Fibroblast of gingiva (primary cell): ENCODE results near the gene APOA4.

Source experiments
- DNase-seq: peaks from one replicate; pipeline ENCODE4 v3.0.0-alpha.2; 2011; ENCODE audit warnings: low read depth

APOA4 gene

DNA sequence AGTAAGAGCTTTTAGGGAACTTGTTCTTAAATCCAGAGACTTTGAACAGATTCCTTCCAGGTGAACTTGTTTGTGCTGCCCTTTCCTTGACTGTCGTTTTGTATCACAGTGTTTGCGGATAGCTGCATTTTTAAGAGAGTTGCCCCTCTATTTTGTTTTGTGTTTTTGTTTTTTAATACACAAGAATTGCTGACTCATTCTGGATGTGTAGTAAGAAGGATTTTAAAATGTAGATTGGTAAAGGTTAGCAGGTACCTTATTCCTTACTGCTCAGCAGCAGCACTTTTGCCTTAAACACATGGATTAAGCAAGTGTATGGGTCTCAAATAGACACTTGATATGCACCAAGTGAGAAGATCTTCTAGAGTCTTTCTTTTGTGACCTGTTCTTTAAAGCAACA, 22.5 kb downstream of the APOA4 start:
- DNase-seq, result no peak

DNA sequence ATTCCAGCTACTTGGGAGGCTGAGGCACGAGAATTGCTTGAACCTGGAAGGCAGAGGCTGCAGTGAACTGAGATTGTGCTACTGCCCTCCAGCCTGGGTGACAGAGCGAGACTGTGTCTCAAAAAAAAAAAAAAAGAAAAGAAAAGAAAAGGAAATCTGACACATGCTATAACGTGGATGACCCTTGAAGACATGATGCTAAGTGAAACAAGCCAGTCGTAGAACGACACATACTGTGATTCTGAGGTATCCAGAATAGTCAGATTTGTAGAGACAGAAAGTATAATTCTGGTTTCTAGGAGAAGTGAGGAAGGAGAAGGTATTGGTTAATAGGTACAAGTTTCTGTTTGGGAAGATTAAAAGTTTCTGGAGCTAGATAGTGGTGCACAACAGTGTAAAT, 24.7 kb downstream of the APOA4 start:
- no peak for DNase-seq

DNA sequence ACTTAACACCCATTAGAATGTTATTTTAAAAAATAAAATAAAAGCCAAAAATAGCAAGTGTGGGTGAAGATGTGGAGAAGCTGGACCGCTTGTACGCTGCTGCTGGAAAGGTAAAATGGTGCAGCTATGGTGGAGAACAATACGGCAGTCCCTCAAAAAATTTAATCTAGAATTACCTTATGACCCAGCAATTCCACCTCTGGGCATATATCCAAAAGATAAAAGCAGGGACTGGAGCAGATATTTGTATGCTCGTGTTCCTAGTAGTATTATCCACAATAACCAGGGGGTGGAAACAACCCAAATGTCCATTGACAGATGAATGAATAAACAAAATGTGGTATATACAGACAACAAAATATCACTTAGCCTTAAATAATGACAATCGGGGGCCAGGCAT, 25.3 kb downstream of the APOA4 start:
- no peak for DNase-seq

DNA sequence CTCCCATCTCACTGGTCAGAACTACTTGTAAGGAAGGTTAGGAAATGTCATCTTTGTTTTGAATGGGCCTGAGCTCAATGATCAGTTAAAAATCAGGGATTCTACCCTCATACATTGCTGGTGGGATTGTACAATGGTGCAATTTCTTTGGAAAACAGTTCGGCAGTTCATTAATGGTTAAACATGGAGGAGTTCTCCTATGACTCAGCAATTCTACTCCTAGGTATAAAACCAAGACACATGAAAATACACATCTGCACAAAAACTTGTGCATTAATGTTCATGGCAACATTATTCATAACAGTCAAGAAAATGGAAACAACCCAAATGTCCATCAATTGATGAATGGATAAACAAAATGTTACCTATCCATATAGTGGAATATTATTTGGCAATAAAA, 26.6 kb downstream of the APOA4 start:
- no peak for DNase-seq

DNA sequence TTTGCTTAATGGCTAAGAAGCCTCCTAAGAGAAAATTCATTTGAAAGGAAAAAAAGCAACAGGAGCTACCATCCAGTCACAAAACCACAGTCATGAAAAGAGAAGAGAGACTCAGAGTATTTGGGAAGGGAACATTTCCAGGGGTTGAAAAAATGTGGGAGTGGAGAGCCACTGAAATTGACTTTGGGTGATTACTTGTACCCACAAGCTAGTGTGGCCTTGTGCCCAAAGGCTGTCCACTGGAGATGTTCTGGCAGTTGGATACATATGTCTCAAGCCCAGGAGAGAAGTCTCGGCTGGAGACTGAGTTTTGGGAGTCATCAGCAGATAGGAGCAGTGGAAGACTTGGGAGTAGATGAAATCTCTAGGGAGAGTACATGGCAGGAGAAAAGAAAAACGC, 28.3 kb downstream of the APOA4 start:
- DNase-seq, result no peak

DNA sequence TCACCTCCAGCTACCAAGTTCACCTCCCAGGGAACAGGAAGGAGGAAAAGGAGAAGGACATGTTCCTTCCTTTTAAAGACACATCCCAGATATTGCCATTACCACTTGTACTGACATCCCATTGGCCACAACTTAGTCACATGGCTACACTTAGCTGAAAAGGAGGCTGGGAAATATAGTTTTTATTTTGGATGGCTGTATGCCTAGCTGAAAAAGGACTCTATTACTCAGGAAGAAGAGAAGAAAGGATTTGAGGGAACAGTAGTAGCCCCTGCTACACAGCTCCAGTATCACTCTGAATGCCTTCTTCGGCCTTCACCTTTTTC, 29.4 kb downstream of the APOA4 start:
- DNase-seq, result no peak

DNA sequence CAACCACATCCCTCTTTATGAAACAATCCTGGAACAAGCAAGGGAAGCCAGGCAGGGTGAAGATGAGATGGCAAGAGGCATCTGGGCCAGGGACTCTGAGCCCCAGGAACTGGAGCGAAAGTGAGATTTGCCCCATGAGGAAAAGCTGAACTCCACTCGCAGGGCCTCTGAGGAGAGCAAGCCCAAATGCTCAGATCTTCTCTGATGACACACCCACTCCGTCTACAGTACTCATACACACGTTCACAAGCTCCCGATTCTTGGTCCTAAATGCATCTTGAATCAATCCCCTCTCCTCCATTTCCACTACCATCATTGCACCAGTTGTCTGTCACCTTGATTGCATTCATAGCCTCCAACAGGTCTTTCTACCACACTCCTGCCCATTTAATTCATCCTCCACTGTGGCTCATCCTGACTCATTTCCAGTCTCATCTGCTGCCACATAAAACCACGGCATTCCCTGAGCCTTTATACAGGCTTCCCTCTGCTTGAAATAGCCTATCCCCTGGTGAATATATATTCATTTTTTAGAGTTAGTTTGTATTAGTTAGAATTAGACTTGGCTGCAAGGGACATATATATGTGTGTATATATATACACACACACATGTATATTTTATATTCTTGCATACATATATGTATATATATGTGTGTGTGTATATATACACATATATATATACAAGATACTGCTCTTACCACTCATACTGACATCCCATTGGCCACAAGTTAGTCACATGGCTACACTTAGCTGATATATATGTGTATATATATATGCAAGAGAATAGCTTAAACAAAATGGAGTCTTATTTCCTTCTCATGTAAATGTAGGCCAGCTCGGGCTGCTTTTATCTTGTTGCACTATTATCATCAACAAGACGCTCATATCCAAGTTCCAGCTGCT, 30.0 kb downstream of the APOA4 start:
- no peak for DNase-seq

DNA sequence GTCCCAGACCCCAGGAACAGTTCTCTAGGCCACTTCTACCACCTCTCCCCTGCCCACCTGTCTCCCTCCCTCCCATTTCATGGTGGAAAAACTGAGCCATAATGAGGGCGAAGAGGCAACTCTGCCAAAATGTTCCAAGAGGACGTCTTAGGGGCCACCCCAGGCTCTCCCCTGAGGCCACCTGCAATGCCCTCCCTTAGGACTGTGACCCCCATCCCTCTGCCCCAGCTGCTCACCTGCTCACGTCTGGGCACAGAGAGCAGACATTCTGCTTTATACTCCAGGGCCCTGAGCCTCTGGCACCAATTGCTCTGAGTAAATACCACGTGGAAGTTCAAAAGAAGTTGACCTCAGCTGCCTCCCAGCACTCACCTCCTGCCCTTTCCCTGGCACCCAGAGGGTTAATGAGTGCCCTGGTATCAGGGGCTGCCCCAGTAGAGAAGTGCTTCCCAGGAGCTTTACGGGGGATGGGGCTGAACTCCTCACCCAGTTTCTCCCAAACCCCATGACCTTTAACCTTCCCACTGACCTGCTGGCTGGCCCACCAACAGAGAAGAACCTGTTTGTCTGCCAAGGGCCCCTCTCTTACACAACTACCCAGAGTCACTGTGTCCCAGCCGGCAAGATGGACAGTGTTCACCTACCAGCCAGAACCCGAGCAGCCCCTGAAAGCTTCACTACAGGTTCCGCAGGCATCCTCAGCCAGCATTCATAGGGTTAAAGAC, 30.8 kb downstream of the APOA4 start:
- no peak for DNase-seq

DNA sequence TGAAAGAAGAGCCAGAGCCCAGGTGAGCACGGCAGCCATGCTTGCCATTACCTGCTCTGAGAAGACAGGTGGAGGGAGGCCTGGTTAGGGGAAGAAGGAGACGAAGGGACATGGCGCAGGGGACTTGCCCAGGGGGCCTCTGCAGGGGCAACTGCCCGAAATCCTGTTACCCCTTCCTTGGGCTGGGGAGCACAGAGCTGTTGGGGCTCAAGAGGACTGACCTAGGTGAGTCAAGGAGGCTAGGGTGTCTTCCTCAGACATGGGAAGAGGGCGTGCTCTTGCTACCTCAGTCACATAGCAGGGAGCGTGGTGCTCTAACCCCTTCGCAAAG, 31.3 kb downstream of the APOA4 start, which contains the start of gene APOA5:
Gene APOA5 (minus strand): TSS at position 67 of the 331 bp plus-strand sequence. CDS start 19 bp downstream, at position 48.
- DNase-seq, result no peak

DNA sequence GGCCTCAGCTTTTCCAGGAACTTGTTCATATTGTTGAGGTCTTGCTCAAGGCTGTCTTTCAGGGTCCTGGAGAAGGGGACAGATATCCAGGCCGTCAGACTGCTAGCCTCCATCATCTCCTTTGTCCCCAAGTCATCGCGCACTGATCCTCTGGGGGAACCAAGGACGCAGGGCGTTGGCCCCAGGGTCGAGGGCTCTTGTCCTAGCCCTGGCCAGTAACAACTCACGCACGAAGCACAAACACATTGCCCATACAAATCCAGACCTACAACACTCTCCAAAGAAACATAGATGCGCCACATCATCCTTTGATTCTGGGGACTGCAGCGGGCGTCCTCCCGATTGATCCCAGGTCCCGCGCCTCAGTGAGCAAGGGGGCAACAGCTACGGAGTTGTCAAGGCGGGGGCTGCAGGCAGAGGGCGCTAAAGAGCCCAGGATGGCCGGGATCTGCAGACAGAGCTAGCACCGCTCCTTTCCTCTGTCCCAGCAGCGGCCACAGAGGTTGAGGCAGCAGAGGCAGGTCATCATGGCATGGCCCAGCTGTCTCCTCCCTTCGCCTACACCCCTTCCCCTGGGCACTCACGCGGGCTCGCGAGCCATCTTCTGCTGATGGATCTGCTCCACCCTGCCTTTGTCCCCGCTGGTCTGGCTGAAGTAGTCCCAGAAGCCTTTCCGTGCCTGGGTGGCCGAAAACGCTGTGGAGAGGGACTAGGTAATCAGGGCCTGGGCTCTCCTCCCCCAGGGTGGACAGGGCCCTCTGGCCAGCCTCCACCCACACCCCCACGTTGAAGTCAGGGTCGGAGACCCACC, 31.9 kb downstream of the APOA4 start:
- peak; percentile 49 for DNase-seq

DNA sequence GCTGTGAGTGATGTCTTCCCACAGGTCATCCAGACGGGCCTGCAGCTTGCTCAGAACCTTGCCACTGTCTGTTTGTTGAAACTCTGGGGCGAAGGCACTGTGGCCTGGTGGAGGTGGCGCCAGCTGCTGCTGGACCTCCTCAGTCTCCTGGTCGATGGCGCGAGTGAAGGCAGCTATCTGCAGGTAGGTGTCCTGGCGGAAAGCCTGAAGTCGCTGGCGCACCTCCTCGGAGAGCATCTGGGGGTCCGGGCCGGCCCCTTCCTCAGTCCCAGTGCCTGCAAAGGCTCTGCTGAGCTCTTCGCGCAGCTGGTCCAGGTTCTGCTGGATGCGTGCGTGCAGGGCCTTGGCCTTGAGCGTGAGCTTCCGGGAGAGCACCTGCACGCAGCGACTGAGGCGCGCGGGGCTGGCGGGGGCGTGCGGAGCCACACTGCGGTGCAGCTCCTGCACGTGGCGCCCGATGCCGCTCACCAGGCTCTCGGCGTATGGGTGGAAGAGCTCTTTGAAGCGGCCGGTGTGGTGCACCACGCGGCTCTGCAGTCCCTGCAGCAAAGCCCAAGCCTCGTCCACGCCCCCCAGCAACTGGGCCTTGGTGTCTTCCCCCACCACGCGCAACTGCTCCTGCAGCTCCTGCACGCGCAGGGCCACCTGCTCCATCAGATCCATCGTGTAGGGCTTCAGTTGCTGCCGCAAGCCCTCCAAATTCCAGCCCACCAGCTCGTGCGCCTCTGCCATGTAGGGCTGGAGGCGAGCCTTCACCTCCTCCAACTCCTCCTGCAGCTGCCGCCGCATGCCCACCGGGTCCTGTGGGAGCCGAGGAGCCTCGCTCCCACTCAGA, 32.7 kb downstream of the APOA4 start:
- DNase-seq, result no peak

DNA sequence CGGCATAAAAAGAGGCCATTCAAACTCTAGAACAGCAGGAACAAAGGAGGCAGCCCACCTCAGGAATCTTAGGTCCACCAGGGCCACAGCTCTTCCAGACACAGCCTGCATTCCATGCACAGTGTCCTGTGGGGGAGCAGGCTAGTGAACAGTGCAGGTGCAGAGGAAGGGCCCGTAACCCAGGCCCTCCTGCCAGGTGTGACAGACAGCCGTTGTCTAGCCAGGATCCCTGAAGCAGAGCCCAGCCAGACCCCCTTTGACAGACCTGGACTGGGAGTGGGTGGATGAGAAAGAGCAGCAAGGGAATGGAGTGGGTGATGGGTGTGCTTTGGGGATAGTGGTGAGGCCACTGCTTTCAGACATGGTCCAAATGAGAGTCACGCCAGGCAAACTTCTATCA, 34.1 kb downstream of the APOA4 start:
- DNase-seq, result no peak

DNA sequence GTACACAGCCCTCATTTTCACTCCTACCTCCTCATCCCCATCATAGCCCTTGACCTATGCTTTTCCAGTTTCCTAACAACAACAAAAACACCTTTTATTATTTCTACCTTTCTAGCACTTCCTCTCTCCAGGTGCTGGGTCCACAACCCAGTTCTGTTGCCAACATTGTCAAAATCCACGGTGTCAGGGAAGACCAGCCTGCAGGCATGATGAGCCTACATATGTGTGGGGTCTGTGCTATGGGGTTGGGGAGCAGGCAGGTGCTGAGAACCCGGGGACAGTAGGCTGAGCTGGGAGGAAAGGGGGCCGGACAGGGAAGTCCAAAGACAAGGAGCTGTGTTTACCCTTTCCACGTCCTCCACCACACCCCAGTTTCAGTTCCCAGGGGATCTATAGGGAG, 34.6 kb downstream of the APOA4 start:
- no peak for DNase-seq

DNA sequence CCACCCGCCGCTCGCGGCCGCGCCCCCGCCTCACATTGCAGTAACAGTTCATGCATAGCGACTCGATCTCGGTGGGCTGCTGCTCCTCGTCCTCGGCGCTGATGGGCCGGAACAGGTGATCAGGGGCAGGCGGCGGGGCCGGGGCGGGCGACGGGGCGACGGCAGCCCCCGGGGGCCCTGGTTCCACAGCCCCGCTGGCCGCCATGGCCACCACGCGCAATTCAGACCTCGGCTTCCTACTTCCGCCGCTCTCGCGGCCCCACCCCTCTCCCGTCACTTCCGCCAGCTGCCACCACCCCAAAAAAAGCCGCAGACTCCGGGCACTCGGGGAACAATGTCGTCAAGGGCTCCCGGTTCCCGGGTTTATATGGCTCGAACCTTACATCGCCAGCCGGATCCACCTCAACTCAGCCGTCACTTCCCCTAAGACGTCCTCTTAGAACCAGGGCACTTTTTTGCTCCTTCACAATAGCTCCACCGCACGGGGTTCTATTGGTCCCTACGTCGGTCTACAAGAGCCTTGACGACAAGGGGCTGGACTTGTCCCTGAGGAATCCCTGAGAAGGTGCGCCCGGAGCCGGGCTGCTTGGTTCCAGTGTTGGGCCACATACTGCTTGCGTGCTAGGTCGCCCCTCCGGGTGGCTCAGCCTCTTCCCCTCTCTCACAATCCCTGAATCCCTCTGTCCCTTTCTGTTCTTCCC, 35.2 kb downstream of the APOA4 start, which contains the start of gene ZPR1:
Gene ZPR1 (minus strand): TSS at position 238 of the 701 bp plus-strand sequence. CDS start 33 bp downstream, at position 205.
- peak; percentile 63 for DNase-seq

DNA sequence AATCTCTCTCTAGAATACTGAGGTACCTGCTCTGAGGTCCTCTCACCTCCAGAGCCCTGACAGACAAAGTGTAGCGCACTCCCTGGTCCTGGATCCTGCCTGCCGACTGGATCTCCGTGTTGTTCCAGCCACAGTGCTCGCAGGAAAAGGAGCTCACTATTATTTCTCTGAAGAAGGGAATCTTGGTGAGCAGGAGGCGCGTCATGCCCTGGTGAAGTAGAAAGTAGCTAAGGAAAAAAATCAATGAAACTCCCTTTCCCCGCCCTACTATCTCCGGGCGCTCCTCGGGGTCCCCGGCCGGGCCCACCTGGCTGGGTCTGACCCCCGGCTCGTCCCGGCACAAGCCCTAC, 35.7 kb downstream of the APOA4 start:
- no peak for DNase-seq

DNA sequence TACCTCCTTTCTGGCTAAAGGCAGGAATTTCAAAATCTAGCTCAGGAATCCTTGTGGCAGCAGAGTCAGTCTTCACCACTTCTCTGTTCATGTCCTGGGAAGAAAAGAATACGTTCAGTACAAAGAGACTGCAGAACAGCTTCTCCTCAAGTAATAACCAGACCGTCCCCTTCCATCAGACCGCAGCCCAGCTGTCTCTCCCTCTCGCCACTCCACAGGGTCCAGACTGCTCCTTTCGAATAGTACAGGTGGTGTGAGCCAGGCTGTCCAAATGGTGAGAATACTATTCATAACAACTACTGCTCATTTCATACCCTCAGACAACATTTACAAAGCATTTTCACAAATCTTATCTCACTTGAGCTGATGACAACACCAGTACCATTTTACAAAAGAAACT, 36.1 kb downstream of the APOA4 start:
- no peak for DNase-seq

DNA sequence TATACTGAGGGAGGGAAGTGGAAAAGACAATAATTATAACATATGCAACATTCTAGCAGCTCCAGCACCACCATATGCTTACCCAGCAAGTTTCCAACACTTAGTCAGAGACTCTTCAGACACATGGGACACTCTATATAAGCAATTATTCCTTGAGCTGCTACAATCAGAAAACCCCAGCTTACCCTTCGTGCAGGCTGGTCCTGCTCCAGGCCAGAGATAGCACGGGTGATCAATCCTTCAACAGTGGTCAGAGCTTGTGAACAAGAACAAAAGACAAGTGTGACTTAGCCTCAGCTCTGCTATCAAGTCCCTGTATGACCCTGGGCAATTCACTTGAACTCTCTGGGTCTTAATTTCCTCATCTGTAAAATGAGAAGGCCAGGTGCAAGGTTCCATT, 36.8 kb downstream of the APOA4 start:
- no peak for DNase-seq

DNA sequence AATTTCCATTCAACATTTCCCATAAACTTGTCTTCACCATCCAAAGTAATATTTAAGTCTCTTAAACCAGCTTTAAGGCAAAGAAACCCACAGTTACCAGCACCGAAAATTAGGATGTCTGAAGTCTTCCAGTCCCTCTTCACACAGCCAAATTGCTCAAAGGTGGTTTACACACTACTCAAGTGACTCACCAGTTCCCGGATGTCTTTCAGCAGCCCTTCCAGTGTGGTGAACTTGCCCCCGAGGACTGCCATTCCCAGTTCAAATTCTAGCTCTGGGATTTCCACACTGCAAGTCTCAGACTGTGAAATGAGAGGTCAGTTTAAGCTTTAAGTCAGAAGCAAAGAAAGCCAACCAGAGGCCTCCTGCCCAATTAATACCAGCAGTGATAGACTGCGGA, 40.4 kb downstream of the APOA4 start:
- DNase-seq, result peak; percentile 65

DNA sequence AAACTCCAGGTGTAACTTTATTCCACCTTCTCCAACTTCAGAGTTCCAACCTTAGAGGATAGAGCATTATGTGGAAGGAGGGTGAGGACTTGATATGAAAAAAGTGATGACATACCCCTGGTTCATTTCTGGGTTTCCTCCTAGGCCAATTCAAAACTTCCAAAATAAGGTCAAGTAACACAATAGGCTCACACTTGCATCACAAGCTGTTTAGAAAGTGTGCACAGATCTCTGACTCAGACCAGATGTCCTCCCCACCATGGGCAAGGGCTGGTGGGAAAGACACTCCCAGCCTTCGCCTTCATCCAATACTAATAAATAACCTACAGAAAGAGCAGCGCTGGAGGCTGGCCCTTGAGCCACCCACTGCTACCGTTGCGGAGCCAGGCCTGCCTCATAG, 44.5 kb downstream of the APOA4 start:
- DNase-seq, result peak; percentile 57

DNA sequence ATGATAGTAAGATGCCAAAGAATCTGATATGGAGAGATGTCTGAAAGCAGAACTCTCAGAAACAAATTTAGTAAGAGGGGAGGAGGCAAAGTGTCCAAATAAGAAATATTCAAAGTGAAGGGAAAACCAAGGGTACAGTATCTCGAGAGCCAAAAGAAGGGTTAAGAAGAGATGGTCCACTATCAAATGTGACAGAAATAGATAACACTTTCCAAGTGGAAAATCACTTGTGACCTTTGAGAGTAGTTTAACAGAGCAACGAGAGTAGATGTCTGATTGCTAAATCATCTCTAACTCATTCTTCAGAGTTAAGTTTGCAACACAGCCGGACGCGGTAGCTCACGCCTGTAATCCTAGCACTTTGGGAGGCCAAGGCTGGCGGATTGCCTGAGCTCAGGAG, 46.0 kb downstream of the APOA4 start:
- peak; percentile 23 for DNase-seq

DNA sequence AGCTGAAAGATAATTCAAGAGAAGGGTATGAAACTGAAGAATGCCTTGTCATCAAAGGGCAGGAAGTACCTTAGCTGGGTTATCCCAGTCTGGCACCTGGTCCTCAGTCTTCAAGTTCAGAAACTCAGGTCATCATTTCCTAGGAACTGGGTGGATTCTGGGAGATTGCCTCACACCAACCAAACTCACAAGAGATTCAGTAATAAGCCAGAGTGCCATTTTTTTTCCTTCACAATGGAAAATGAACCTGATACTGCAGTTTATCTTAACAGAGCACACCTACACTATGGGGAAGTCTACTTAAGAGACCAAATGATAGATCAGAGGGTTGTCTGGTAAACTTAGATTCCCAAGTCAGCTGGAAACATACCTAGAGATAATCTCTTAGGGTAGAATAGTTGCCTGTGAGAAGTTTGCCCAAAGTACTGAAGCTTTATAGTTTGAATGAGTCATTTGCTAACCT, 46.6 kb downstream of the APOA4 start:
- DNase-seq, result no peak
